Stimulated activated CD8-positive, alpha-beta memory T cell treated with anti-CD3 and anti-CD28 coated beads, Interleukin-15, amount 100 ng/mL, for 4 hours (primary cell): ENCODE measurements around the gene FSCN2.
A peak's percentile ranks its signal among the peaks of the same experiment; 100 is the strongest.

Source experiments
- DNase-seq, 2 donors: peaks; one replicate each; pipeline ENCODE4 v3.0.0-alpha.2; 2020; ENCODE audit warnings: low read depth in 2 of 2

The FSCN2 gene

DNA sequence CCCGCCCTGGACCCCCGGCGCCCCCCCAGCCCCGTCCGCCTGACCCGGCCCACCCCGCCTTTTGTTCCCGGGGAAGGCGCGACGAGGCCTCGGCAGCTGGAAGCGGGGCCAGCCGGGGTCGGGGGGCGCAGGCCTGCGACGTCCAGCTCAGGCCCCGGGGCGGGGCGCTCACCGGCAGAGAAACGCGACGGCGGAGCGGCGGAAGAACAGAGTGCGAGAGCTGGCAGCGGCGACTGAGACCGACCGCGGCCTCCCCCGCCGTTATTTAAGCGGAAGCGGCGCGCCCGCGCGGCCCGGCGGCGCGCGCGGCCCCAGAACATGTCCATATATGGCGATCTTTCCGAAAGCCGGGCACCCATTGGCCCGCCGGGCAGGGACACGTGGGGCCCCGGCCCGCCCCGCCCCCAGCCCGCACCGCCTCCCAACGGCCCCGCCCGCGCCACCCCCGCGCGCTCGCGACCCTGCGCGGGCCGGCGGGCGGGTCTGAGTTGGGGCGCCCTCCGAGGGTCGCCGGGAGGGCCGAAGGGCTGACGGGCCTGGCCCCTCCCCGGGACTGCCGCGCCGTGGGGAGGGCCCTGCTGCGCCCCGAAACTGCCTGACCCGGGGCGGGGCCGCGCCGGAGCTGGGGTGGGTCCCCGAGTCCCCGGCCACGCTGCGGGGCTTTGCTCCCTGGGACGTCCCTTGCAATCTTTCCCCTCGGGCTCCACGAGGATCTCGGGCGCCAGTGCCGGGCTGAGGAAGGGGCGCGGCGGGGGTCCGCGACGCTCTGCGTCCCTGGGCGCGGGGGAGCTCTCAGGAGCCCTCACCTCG is 15.4 kb upstream of the FSCN2 start, which contains the start of gene ACTG1:
ACTG1 (minus strand) TSS at position 238 of the 810 bp plus-strand sequence. CDS start 445 bp downstream, outside the sequence.
- peak; percentile 82 to 89 for DNase-seq

DNA sequence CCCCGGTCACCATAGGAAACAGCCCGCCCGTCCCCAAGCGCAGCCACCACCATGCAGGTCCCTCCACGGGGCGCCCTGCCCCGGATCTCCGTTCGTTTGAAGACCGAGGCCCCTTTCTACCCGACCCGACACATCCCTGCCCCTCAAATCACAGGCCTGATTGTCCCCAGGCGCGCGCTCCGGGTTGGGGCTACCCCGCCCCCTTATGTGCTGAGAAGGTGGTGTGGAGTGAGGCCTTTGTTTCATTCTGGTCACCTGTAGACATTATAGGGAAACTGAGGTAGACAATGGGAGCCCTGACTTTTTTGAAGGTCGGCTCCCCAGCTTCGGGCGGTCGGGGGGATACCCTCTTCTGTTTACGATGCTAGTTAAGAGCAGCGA is 14.8 kb upstream of the FSCN2 start:
- DNase-seq, result peak in 1 of 2 donors; percentile 39

DNA sequence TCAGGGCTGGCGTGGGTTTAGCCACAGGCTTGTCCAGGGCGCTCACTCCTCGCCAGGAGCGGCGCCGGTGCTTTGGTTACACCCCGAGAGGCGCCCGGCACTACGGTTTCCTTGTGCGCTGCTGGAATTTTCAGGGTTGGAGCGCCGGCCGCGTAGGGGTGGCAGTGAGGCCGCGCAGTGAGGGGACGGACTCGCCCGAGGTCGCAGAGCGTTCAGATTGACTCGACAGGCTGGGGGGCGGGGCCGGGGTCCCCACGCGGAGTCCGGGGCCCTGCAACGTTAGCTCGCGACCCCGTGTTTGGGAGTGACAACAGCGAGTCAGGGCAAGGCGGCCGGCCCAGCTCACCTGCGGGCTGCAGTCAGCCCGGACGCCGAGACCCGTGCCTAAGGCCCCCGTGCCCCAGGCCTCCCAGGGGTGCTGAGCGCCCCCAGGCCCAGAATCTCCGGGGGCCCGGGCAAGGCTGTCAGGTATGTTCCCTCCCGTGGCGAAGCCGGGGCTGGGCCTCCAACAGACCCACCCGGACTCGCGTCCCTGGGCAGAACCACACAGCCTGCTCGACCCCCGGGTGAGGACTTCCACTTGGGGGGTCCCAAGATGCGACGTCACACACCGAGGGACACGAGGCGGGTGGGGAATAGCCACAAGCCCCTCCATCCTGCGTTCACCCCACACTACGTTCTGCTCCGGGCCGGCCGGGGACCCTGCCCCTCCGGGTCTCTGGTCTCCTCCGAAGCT is 14.3 kb upstream of the FSCN2 start:
- DNase-seq, result no peak

DNA sequence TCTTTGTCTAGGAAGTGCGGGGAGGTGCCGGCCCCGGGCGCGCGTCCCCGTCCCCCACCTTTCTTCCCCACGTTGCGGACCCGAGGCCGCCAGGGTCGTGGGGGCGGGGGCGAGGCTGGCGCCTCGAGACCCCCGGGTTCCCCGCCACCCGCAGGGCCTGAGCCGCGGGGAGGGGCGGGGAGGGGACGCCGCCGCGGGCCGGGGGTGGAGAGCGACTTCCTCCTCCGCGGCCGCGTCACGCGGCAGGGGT is 13.8 kb upstream of the FSCN2 start:
- DNase-seq, result no peak

DNA sequence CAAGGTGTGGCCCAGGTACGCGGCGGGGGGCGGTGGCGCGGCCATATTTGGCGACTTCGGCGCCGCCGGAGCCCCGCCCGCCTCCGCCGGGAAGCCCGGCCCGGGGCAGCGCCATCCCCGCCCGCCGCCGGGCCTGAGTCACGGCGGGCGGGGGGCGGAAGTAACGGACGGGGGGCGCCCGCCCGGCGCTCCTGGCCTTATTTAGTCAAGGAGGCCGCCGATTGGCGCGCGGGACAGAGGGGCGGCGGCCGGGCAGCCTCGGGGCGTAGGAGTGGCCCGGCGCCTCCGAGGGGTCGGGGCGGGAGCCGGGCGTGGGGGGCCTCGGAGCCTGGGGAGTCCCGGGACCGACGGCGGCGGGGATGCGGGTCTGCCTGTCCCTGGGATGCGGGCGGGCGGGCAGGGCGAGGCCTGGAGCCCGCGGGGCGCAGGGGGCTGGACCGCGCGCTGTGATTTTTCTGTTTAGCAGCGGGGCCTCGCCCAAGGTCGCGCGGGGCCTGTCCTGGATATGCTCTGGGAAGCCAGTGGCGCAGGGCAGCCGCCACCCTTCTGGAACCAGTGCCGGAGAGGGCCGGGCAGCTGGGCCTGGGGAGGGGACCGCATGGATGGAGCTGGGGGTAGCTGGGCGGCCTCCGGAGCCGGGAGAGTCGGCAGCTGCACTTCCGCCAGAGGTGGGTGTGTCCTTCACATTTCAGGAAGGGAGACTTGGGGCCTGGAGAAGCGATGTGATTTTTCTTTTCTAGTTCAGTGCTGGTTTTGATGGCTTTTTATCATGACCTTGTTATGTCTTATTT is 13.2 kb upstream of the FSCN2 start:
- peak; percentile 53 to 64 for DNase-seq

DNA sequence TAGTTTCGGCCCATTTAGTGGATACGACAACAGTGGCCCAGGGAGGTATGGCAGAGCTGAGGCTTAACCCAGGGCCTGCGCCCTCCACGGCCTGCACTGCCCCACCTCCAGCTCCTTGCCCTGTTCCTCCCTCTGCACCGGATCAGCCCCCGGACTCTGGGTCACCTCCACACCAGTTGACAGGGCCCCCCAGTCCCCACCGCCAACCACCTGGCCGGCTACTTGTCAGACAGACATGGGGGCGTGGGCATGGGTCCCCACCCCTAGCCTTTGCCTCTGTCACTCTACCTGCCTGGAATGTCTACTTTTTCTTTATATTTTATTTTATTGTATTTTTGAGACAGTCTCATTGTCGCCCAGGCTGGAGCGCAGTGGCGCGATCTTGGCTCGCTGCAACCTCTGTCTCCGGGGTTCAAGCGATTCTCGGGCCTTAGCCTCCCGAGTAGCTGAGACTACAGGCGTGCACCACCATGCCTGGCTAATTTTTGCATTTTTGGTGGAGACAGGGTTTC is 12.6 kb upstream of the FSCN2 start:
- DNase-seq, result no peak

DNA sequence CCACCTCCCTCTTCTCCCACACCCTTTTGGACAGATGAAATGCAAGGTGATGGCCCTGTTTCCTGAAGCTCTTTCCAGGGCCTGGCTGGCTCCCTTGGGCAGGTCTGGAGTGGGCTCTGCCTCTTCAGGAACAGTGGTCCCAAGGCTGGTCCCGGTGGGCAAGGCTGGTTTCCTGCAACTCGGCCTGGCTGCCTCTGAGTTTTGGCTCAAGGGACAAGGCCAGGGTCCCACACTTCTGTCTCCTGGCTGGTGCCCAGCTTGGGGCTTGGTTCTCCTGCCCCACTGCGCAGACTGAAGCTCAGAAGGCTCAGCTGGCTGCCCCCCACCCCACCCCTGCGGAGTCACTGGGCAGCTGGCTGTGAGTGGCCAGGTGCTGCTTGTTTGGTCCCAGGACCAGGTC is 11.7 kb upstream of the FSCN2 start:
- no peak for DNase-seq

DNA sequence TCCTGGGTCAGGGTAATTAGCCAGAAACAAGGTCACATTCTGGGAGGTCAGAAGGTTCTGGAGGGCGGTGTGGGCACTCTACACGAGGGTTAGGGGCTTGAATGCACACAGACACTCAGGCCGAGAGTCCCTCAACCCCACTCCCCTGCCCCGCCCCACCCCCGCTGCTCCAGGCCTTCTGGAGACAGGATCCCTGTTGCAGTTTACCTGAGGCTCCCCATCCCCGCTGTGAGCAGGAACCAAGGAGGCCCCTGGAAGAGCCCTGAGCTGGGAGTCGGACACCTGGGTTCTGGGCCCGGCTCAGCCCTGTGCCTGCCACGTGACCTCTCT is 11.2 kb upstream of the FSCN2 start:
- no peak for DNase-seq

DNA sequence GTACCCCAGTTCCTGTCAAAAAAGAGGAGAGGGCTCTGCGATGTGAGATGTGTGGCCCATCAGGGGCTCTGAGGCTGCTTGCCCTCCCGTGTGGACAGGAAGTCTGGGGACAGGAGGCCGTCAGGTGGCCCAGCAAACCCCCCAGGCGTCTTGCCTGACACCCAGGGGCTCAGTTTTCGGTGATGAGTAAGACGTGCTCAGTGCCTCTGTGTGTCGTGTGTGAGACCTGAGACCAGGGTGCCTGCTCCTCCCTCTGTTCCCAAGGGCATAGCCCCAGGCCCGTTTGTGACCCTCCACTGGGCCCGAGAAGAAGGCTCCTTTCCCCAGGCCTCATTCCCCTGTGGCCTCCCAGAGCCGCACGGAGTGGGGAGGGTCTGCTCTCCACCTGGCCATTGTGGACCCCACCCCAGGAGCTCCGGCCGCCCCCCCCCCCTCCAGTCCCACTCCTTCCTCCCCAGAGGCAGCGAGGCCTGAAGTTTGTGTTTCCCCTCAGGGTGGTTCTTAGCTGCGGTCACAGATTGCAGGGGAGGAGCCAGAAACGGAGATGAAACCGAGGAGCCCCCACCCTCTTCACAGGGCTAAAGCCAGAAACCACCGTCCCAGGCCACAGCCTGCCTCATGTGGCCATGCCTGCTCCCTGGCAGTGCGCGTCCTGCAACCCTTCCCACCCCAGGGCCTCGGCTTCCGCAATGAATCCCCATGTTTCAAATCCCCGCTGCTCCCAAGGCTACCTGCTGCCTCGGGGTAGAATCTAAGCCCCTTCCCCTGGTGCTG is 10.7 kb upstream of the FSCN2 start:
- no peak for DNase-seq

DNA sequence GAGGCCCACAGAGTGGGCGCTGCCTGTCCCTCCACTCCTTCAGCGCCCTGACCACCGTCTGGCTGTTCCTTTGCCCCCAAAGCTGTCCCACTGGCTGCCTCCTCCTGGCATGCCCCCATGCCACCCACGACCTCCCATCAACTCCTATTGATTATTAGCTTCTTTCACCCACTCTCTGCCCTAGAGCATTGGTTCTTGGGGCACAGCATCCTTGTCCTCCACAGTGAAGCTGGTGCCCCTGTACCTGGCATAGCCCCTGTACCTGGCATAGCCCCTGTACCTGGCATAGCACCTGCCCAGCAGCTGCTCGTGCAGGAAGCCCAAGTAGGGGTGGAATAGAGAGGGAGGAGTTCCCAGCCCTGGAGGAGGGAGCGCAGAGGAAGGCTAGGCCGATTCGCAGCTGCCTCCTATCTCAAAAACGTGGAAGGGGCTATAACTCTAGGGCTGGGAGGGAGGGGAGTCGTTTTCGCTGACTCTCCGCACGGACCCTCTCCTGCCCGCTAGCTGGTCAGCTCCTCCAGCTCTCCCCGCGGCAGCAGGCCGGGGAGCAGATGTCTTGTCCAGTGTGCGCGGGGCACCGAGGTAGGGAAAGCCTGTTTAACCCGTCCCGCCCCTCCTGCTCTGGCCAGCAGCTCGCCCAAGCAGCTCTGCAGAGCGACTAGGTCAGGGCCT is 9.9 kb upstream of the FSCN2 start:
- DNase-seq, result no peak

DNA sequence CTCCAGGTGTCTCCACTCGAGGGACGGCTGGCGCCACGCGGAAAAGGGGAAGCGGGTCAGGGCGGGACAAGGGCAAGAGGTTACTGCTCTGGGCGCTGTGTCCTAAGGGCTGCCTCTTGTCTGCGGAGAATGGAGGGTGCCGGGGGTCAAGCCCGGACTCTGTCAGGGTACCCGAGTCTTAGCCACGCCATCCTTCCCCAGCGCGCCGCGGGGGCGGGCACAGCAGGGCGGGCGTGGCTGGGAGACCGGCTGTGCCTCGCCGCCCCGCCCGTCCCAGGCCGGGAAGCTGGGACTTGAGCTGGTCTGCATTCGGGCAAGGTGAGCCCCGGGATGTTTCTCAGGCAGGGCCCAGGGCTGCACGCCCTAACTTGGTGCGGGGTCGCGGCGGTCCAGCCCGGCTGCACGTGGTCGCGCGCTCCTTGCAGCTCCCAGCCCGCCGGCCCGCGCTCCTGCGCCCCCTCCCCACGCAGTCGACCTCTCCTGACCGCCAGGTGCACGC is 9.3 kb upstream of the FSCN2 start:
- DNase-seq, result no peak

DNA sequence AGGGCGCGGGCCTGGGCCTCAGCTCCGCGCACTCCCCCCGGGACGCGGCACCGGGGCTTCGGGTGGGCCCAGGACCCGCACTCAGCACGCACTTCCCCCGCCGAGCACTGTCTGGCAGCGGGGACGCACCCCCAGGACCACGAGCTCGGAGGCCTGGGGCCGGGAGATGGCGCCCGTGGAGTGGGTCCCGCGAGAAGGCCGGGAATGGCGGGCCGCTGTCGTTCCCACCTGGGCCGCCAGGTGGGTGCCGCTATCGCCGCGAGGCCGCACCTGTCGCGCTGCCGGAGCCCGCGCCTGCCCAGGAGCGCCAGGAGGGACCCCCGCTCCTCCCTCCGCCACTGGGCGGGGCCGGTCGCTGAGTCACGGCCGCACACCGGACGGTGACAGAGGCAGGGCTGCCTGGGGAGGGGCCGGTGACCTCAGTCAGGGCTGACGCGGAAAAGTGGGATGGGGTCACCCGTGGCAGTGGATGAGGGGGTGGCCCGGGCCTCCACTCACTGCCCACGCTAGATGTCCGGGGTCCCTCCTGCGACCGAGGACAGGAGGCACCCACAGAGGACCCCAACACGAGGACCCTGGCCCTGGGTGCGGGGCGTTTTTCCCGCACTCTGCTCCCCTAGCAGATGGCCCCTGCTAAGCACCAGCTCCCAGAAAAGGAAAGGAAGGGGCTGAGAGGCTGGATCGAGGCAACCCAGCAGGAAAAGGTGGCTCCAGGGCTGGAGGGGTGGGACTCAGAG is 8.7 kb upstream of the FSCN2 start:
- DNase-seq, result peak in 1 of 2 donors; percentile 53

DNA sequence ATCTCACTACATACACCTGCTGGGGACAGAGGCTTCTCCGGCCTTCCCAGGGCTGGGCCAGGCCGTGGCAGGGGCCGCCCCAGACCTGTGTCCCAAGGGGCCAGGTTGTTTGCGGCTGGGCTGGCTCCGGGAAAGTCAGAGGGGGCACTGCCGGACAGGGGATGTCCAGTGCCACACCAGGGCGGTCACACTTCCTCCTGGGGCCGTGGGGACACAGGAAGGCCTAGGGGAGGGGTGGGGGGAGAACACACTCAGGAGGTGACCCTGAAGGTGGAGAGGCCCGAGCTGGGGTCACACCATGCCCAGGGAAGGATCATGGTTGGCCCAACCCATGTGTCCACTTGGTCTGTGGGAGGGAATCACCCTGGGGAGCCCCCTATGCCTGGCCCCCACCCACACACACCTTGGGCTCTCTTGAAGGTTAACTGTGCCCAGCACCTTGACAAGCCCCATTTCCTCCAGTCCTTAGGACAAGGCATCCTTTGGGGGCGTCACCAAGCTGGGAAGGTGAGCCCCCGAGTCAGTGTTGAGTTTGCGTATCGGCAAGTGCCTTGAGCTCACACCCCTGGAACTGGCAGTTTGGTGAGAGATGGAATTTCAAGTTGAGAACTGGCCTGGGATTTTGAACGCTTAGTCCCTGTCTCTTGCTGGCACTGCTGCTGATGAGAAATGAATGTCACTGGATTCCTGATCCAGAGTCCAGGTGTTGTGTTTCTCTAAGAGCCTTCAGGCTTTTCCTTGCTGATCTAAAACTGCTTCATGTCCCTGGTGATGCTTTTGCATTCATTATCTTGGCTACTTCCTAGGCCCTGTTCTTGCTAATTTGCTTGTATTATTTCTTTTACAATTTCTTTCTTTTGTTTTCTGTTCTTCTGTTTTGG is 7.9 kb upstream of the FSCN2 start:
- DNase-seq, result no peak

DNA sequence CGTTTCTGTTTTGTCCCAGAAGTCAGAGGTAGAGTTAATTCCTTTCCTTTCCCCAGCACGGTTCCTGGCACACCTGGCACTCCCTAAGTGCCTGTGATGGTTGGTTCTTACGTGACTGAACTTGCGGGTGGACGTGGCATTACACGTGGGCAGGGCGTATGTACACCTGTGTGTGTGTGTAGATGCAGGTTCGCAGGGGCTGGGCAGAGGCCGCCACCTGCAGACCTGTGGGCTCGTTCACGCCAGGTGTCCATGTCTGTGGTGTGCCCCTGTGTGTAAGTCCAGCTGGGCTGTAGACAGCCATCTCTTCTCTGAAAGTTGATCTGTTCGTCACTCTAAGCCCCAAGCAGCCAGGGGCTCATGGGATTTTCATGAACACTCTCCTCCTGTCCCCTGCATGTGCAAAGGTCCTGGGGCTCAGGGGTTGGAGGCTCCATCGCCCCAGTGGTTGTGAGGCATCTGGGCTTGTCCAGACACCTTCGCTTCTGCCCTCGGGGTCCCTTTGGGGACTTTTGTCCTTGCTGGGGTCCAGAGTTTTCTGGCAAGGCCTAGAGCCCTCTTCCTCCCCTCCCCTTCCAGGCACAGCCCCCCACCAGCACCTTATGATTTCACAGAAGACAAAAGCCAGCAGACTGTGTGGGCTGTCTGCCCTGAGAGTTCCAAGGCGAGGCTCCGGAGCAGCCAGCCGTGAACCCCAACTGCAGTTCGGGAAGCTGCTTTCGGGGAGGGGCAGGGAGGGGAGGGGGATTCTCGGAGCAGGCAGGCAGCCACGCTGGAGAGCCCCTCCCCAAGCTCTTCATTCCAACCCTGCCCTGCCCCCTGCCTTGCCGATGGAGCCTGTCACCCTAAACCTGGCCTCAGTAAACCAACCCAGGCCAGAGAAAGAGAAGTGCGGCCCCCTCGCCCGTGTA is 5.4 kb upstream of the FSCN2 start:
- no peak for DNase-seq

DNA sequence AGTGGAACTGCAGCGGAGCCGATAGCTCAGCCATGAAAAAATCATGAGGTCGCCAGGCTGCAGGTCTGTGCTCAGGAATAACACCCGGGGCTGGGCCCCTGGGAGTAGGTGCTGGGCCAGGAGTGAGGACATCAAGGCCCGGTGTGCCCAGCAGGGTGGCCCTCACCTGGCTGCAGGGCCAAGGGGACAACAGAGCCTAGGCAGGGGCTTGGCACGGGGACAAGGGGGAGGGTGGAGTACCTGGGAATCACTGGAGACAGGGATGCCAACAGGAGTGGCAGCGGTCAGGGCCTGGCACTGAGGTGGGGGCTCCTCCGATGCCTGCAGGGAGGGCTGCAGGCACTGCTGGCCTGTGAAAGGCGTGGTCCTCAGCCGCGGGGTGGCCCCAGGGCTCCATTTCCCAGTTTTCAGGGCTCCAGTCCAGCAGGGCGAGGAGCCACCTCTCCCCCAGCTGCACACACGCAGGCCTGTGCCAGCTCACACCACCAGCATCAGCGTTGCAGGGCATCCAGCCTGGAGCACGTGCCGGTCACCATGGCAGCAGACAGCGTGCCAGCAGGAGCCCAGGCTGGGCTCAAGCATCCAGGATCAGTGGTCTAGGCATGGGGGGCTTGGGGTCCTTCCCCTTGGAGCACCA is 4.7 kb upstream of the FSCN2 start:
- DNase-seq, result no peak

DNA sequence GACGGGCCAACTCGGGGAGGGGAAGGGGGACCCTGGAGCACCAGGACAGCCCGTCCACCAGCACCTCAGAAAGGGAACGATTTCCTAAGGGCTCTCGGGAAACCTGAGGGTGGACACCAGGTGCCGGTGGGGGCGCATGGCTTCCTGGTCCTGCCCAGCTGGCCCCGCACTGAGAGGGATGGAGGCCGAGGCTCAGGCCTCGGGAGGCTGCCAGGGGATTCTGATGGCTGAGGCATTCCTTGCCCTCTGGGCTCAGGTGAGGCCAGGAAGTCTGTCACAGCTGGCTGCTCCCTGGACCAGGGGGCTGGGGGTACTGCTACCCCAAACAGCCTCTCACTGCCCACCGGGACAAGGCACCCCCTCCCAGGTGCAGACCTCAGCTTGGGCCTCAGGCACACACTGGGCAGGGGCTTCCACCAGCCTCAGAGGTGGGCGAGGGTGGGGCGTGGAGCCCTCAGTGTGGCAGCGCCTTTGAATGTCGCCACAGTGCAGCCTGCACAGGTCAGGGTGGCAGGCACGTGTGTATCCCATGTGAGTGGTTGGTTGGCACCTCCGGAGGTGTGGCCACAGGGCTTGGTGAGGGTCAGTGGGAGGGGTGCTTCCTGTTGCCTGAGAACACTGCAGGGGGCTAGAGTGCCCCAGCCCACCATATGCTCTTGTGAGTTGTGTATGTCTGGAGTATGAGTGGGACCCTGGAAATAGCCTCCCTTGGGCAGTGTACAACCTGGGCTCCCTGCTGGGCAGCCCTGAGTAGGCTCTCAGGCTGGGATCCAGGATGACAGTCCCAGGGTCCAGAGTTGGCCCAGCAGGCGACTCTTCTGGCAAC is 3.9 kb upstream of the FSCN2 start:
- DNase-seq, result no peak

DNA sequence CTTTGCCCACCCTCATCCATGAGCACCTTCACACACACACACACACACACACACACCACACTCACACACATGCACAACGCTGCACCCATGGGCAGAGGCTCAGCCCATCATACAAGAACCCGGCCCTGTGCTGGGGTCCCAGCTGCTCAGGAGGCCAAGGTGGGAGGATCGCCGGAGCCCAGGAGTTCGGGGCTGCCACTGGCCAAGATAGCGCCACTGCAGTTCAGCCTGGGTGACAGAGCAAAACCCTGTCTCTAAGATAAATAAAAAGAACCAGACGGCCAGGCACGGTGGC is 3.4 kb upstream of the FSCN2 start:
- DNase-seq, result no peak
